ENCODE data around the gene MSMB. TPM values are rescaled to one million over a fixed set of nuclear protein-coding genes. Genes with fewer than 3 reads are reported as not detected.

MSMB gene
- total RNA-seq, 1 donor from 2014 or later = not detected

- no peak overlapping the region for H3K4me3 Mint-ChIP-seq
- Histone ChIP-seq H3K27me3 (peaks cover 10% of the 10 kb centered on the region), H3K4me2 (no peak overlapping the region), H3K9me3 (ENCODE audit: low read depth) (no peaks in the 10 kb centered on the region), H3K27ac (no peak overlapping the region), H3K4me3 (no peak overlapping the region), H3K9ac (no peak overlapping the region), H3F3A (ENCODE audit: low read depth) (peaks cover 4% of the 10 kb centered on the region), H3K79me2 (ENCODE audit: low read depth) (no peaks in the 10 kb centered on the region), H2AFZ (replicated peaks) (no peak overlapping the region), H3K4me1 (peaks cover 10% of the 10 kb centered on the region), H4K20me1 (ENCODE audit: low read depth) (no peaks in the 10 kb centered on the region), H3K36me3 (no peaks in the 10 kb centered on the region)
- no peaks in the 10 kb centered on the region for H3K36me3 Mint-ChIP-seq
- TF ChIP-seq EZH2 (IDR thresholded peaks at IDR 0.05) = no peak
- no peak for TF ChIP-seq CTCF (IDR thresholded peaks at IDR 0.05)
- TF ChIP-seq EZH2phosphoT487 (IDR thresholded peaks at IDR 0.05) = no peak
- DNase-seq (ENCODE audit: low spot score) = no peak
- H3K4me1 Mint-ChIP-seq = no peaks in the 10 kb centered on the region
- peaks cover 10% of the 10 kb centered on the region for H3K27me3 Mint-ChIP-seq (ENCODE audit: insufficient read depth, low read depth)
- no peak overlapping the region for H3K27ac Mint-ChIP-seq
- H3K9me3 Mint-ChIP-seq = peaks cover 7% of the 10 kb centered on the region
Measured at GRCh38 chr10:46057038-46057437, 11.0 kb upstream of the MSMB start.

- peaks cover 7% of the 10 kb centered on the region for H3K9me3 Mint-ChIP-seq
- H2AFZ ChIP-seq (replicated peaks) = no peak overlapping the region
- peaks cover 16% of the 10 kb centered on the region for H3K4me1 ChIP-seq
- no peak overlapping the region for H3K9ac ChIP-seq
- peaks cover 9% of the 10 kb centered on the region for H3F3A ChIP-seq (ENCODE audit: low read depth)
- no peak overlapping the region for H3K4me3 Mint-ChIP-seq
- no peak for DNase-seq (ENCODE audit: low spot score)
- peaks cover 10% of the 10 kb centered on the region for H3K27me3 ChIP-seq
- H3K27me3 Mint-ChIP-seq (ENCODE audit: insufficient read depth, low read depth) = peaks cover 14% of the 10 kb centered on the region
- no peak overlapping the region for H3K4me2 ChIP-seq
- no peak for TF ChIP-seq EZH2phosphoT487 (IDR thresholded peaks at IDR 0.05)
- TF ChIP-seq CTCF (IDR thresholded peaks at IDR 0.05) = no peak
- no peak for TF ChIP-seq EZH2 (IDR thresholded peaks at IDR 0.05)
- H3K36me3 Mint-ChIP-seq = no peaks in the 10 kb centered on the region
- H4K20me1 ChIP-seq (ENCODE audit: low read depth) = no peaks in the 10 kb centered on the region
- no peaks in the 10 kb centered on the region for H3K4me1 Mint-ChIP-seq
- no peak overlapping the region for H3K27ac ChIP-seq
- H3K9me3 ChIP-seq (ENCODE audit: low read depth) = no peaks in the 10 kb centered on the region
- no peaks in the 10 kb centered on the region for H3K79me2 ChIP-seq (ENCODE audit: low read depth)
- no peaks in the 10 kb centered on the region for H3K36me3 ChIP-seq
- H3K27ac Mint-ChIP-seq = no peak overlapping the region
- H3K4me3 ChIP-seq = no peak overlapping the region
Measured at GRCh38 chr10:46055771-46056170, 9.7 kb upstream of the MSMB start.

GRCh38 chr10:46053534-46054434 lies 7.7 kb upstream of the MSMB start:
- H3K9ac ChIP-seq = no peak overlapping the region
- H3K4me1 ChIP-seq = peaks cover 16% of the 10 kb centered on the region

More at GRCh38 chr10:46053534-46054434, 7.7 kb upstream of the MSMB start:
- no peak overlapping the region for H3K4me3 ChIP-seq
- no peak overlapping the region for H3K4me2 ChIP-seq
- no peak for DNase-seq (ENCODE audit: low spot score)
- no peaks in the 10 kb centered on the region for H3K9me3 ChIP-seq (ENCODE audit: low read depth)
- TF ChIP-seq CTCF (IDR thresholded peaks at IDR 0.05) = no peak
- no peak for TF ChIP-seq EZH2 (IDR thresholded peaks at IDR 0.05)
- H4K20me1 ChIP-seq (ENCODE audit: low read depth) = no peaks in the 10 kb centered on the region
- no peaks in the 10 kb centered on the region for H3K4me1 Mint-ChIP-seq
- no peak overlapping the region for H3K4me3 Mint-ChIP-seq
- peaks cover 10% of the 10 kb centered on the region for H3K27me3 ChIP-seq
- H3F3A ChIP-seq (ENCODE audit: low read depth) = peaks cover 9% of the 10 kb centered on the region
- H3K27ac Mint-ChIP-seq = no peak overlapping the region
- peaks cover 7% of the 10 kb centered on the region for H3K9me3 Mint-ChIP-seq
- no peaks in the 10 kb centered on the region for H3K36me3 Mint-ChIP-seq
- no peak overlapping the region for H3K27ac ChIP-seq
- no peak overlapping the region for H2AFZ ChIP-seq (replicated peaks)
- H3K27me3 Mint-ChIP-seq (ENCODE audit: insufficient read depth, low read depth) = peaks cover 14% of the 10 kb centered on the region
- no peaks in the 10 kb centered on the region for H3K36me3 ChIP-seq
- H3K79me2 ChIP-seq (ENCODE audit: low read depth) = no peaks in the 10 kb centered on the region
